GM21526 (cell line): Measurements from ENCODE around the gene OR13C4.
"Not testable (repeated sequence)": the region's sequence is repeated elsewhere in the genome, so short reads cannot be mapped to it uniquely, and the experiment has no call there.

Source experiments
- ATAC-seq: cut with Tn5 transposase; IDR thresholded peaks from one replicate; pipeline ENCODE4 v1.9.1; 2021; ENCODE audit warnings: moderate library complexity; ENCODE audit not compliant: unreplicated experiment, low FRiP score

OR13C4 gene

DNA sequence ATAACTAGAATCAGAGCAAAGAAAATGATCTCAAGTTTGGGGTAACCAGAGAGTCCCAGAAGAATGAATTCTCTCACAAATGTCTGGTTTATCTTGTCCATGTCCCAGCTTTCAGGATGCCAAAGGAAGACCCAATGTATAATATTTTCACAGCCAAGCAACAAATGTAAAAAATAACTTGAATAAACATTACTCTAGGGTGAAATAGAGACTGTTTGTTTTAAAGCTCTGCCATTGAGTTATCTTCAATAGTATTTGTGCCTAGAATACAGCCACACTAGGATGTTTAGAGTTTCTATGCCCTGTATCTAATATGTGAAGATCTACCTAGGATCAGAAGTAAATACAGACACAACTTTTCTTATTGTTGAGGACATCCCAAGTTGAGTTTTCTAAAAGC is at the start of gene OR13C4:
OR13C4 (minus strand) TSS at position 101 of the 400 bp plus-strand sequence; CDS start at position 101, 0 bp downstream.
- no peak for ATAC-seq

DNA sequence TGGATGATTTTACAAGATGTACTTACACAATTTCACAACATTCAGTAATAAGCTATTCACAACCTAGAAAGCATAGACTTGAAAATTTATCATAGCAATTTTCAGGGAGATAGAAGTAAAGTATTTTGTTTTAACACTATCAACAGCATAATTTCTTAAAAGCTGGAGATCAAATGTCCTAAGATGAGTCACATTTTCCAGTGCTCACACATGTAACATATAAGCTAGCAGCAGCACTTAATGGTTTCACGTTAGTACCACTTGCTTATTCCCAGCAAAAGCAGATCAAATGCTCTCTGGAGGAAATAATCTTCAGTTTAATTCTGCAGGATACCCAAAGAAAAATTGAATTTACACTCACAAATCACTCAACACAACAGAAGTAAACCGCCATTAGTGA is 48.4 kb upstream of the OR13C4 start:
- no peak for ATAC-seq

DNA sequence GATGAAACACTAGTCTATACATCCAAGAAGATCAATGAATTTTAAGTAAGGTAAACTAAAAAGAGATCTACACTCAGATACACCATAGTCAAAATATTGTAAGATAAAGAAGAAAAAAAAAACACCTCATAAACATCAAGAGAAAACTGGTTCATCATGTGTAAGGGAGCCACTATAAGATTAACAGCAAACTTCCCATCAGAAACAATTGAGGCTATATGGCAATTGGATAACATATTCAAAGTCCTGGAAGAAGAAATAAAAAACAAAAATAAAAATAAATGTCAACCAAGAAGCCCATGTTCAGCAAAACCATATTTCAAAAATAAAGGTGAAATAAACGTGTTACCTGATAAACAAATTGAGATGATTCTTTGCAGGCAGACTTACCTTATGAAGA is 45.6 kb upstream of the OR13C4 start:
- no peak for ATAC-seq

DNA sequence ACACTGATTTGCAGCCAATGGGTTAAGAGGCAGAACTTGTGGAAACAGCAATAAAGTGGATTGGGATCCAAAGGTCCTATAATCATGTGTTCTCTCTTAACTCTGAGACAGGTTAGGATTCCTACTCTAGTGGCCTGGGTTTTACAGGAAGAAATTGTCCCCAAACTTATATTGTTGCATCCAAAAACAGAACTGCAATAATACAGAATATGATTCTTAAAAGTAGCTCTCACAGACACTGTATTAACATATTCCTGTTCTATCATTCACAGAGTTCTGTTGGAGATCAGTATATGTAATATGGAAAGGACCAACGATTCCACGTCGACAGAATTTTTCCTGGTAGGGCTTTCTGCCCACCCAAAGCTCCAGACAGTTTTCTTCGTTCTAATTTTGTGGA is 41.9 kb upstream of the OR13C4 start, which contains the start of gene OR13C8:
OR13C8 (plus strand) TSS at position 301 of the 400 bp plus-strand sequence; CDS start at position 301, 0 bp downstream.
- ATAC-seq: no peak

GRCh38 chr9:104564358-104564757 is 37.3 kb upstream of the OR13C4 start:
- no peak for ATAC-seq

GRCh38 chr9:104556830-104557634 is 30.0 kb upstream of the OR13C4 start:
- no peak for ATAC-seq

DNA sequence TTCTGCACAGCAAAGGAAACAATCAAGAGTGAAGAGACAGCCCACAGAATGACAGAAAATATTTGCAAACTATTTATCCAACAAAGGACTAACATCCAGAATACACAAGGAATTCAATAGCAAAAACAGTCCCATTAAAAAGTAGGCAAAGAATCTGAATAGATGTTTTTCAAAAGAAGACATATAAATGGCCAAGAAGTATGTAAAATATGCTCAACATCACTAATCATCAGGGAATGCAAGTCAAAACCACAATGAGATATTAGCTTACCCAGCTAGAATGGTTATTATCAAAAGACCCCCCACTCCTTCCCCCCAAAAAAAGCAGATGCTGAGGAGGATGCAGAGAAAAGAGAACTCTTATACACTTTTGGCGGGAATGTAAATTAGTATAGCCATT is 28.5 kb upstream of the OR13C4 start:
- no peak for ATAC-seq

DNA sequence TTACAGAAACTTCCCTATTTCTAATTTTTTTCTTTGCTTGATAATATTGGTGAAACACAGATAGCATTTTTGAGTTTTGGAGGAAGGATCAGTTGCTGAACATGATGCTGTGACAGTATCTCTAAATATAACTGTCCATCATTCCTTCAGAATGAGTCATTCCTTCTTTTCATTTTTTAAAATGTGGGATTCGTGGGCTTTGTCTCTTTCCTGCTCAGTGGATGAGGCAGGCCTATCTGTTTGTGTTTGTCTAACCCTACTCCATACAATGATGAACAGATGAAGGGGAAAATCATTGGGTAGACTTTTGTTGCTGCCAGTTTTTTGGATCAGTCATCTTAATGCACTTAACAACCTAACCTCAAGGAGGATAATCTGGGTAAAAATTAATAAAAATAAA is 26.3 kb upstream of the OR13C4 start:
- ATAC-seq: no peak

DNA sequence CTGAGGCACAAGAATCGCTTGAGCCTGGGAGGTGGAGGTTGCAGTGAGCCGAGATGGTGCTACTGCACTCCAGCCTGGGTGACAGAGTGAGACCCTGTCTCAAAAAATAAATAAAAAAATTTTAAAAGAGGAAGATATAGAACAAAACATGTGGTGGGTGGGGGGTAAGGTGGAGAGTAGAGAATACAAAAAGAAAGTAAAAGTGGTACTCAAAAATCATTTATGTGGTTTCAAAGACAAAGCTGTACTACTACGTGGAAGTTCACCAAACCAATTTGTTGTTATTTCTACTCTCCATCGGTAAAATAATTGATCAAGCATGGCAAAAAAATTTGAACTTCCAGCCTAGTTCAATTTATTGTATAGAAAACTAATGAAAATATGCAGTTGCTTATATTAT is 17.6 kb upstream of the OR13C4 start:
- no peak for ATAC-seq

GRCh38 chr9:104539275-104539674 is 12.3 kb upstream of the OR13C4 start:
- ATAC-seq: no peak

DNA sequence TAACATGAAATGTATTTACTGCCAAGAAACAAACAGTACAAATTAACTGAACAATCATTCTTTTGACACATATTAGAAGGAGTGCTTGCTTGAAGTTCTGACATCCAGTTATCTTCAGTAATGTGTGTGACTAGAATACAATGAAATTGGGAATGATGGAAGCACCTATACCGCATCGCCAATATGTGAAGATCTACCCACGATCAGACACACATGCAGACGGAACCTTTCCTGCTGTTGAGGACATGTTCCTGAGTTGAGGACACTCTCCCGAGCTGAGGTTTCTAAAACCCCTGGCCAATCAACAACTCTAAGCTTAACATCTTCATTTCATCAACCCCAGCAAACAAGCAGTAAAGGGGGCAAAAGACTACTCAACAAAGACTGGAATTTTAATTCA is 9.7 kb upstream of the OR13C4 start, which contains the start of gene OR13C3:
OR13C3 (minus strand) TSS at position 101 of the 400 bp plus-strand sequence. CDS start 133 bp downstream, outside the sequence.
- no peak for ATAC-seq

DNA sequence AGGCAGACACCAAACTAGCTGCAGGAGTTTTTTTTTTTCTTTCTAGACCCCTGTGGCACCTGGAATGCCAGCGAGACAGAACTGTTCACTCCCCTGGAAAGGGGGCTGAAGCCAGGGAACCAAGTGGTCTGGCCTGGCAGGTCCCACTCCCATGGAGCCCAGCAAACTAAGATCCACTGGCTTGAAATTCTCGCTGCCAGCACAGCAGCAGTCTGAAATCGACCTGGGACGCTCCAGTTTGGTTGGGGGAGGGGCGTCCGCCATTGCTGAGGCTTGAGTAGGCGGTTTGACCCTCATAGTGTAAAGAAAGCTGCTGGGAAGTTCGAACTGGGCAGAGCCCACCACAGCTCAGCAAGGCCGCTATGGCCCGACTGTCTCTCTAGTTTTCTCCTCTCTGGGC is 6.8 kb downstream of the OR13C4 start:
- ATAC-seq: not testable (repeated sequence)

- ATAC-seq: no peak
These were observed 12.1 kb downstream of the OR13C4 start for GRCh38 chr9:104514901-104515300.

DNA sequence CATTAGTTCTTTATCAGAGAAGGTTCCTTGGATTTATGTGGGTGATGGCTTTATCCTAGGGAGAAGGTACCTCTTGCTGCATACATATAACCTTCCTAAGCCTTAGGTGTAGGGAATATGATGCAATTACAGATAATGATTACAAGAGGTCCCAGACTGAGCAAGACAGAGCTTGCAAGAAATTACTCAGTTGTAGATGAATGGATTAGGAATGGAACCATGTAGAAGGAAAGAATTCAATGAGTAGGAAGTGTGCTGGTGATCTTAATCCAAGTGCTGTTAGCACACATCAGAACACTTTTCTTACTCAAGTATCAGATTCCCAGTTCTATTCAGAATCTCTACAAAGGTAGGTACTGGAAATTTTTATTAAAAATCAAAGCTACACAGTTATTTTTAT is 20.4 kb downstream of the OR13C4 start:
- no peak for ATAC-seq

DNA sequence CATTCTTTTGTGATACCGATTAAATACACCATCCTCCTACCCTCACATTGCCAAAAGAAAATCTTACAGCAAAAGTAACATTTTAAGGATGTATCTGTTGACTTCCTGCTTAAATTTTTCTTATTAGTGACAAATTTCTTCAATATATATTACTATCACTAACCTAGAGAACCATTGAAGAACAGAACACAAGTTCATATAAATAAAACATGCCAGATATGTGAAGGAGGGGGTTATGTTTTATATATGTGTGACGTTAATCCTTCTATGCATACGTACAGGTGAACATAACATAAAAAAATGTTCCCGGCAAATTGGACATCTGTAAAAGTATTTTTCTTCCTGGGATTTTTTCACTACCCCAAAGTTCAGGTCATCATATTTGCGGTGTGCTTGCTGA is 23.0 kb downstream of the OR13C4 start, which contains the start of gene OR13F1:
OR13F1 (plus strand) TSS at position 301 of the 400 bp plus-strand sequence; CDS start at position 301, 0 bp downstream.
- no peak for ATAC-seq

DNA sequence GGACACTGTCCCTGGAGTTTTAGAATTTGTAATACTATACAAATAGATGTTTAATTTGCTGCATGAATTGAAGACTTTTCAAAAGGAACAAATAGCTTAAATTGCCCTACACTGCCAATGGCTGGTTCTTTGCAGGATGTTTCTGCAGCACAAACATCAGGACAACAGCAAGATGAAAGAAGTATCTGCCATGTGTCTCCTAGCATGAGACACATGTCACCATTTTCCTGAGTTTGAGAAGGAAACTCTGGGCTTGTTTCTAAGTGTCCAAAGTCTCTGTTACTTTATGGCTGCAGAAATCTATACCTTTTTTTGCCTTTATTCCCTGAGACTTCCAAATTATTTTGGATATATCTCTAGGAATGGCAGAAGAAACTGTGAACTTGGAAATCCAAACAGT is 23.6 kb downstream of the OR13C4 start:
- no peak for ATAC-seq

- ATAC-seq: no peak
These were observed 32.2 kb downstream of the OR13C4 start for GRCh38 chr9:104494808-104495207.

GRCh38 chr9:104485014-104485413 is 42.0 kb downstream of the OR13C4 start:
- ATAC-seq: no peak

- ATAC-seq: no peak
These were observed 44.0 kb downstream of the OR13C4 start for GRCh38 chr9:104482921-104483570.
